Stimulated activated CD8-positive, alpha-beta memory T cell treated with anti-CD3 and anti-CD28 coated beads, Interleukin-12 subunit alpha, Interleukin-12 subunit beta, amount 100 ng/mL, for 1 hour (primary cell): ENCODE data around the gene SHROOM1.

Experiments
- DNase-seq: peaks from one replicate; pipeline ENCODE4 v3.0.0-alpha.2; 2020; ENCODE audit warnings: low read depth

SHROOM1 gene

GRCh38 chr5:132853790-132854189 lies 23.3 kb upstream of the SHROOM1 start:
- DNase-seq: no peak

GRCh38 chr5:132853323-132853722 lies 22.9 kb upstream of the SHROOM1 start:
- DNase-seq: no peak

GRCh38 chr5:132850066-132850465 lies 19.6 kb upstream of the SHROOM1 start:
- DNase-seq: no peak

- DNase-seq: no peak
Observed at GRCh38 chr5:132849347-132849746, 18.9 kb upstream of the SHROOM1 start.

GRCh38 chr5:132848270-132848669 lies 17.8 kb upstream of the SHROOM1 start:
- no peak for DNase-seq

GRCh38 chr5:132841305-132841704 lies 10.9 kb upstream of the SHROOM1 start:
- DNase-seq: no peak

- no peak for DNase-seq
Observed at GRCh38 chr5:132840896-132841295, 10.4 kb upstream of the SHROOM1 start.

GRCh38 chr5:132840313-132840712 lies 9.9 kb upstream of the SHROOM1 start:
- DNase-seq: no peak

- DNase-seq: no peak
Observed at GRCh38 chr5:132839426-132840301, 9.2 kb upstream of the SHROOM1 start.

- no peak for DNase-seq
Observed at GRCh38 chr5:132838516-132839282, 8.3 kb upstream of the SHROOM1 start.

GRCh38 chr5:132837868-132838267 lies 7.4 kb upstream of the SHROOM1 start:
- no peak for DNase-seq

GRCh38 chr5:132836852-132837251 lies 6.4 kb upstream of the SHROOM1 start:
- no peak for DNase-seq

GRCh38 chr5:132834057-132834456 lies 3.6 kb upstream of the SHROOM1 start:
- DNase-seq: no peak

- no peak for DNase-seq
Observed at GRCh38 chr5:132832612-132833011, 2.2 kb upstream of the SHROOM1 start.

GRCh38 chr5:132831095-132831860 lies 831 bp upstream of the SHROOM1 start:
- no peak for DNase-seq

- peak; percentile 47 for DNase-seq
Observed at GRCh38 chr5:132829742-132830435, 558 bp downstream of the SHROOM1 start.

- DNase-seq: no peak
Observed at GRCh38 chr5:132828846-132829494, 1.5 kb downstream of the SHROOM1 start.

- DNase-seq: no peak
Observed at GRCh38 chr5:132827943-132828673, 2.3 kb downstream of the SHROOM1 start.

GRCh38 chr5:132826424-132827082 lies 3.9 kb downstream of the SHROOM1 start:
- no peak for DNase-seq

- no peak for DNase-seq
Observed at GRCh38 chr5:132825834-132826391, 4.5 kb downstream of the SHROOM1 start.
